K562 (cell line): ENCODE data around the gene TCHP. TPM values are rescaled to one million over a fixed set of nuclear protein-coding genes. Genes with fewer than 3 reads are reported as not detected.
"Not testable (repeated sequence)": the region's sequence is repeated elsewhere in the genome, so short reads cannot be mapped to it uniquely, and the experiment has no call there.

Experiments
- ATAC-seq: fragments of 200-7000 bp; cut with Tn5 transposase; 3 replicates; pipeline ENCODE4 v1.9.1; 2020; ENCODE audit warnings: moderate library complexity
- BruUV-seq: library from RNA; stranded (reverse); fragments of 400-500 nt; replicated peaks from 2 replicates; lab custom pipeline; 2021; lab: Mats Ljungman, UMichigan
- CTCF ChIA-PET: fragments of 300-600 bp; formaldehyde crosslinking; extraction: SDS; loops from one replicate; lab custom pipeline; 2021; ENCODE audit warnings: low intra/inter-chr PET ratio; lab: Yijun Ruan, JAX
- POLR2A ChIA-PET: fragments of 300-600, 350-650 bp; sonication (Branson Sonifier 250); formaldehyde crosslinking; extraction: SDS; loops from one replicate; lab custom pipeline; 2021; ENCODE audit warnings: antibody characterized with exemption, inconsistent platforms; lab: Yijun Ruan, JAX
- DNase-seq, 4 experiments: peaks; one replicate each; pipeline versions ENCODE4 v3.0.0 to v3.0.0-alpha.2; 2011 to 2018; ENCODE audit warnings: low spot score in 3 of 4, mixed read lengths in 3 of 4; ENCODE audit errors: extremely low read depth in 1 of 4
- FAIRE-seq: peaks from 2 replicates; lab custom pipeline; 2011; peaks lifted over from hg19 to GRCh38; lab: Jason Lieb, UNC
- H2AFZ ChIP-seq: 2 replicates; pipeline ENCODE4 v1.6.0; 2011; ENCODE audit warnings: low read depth, low read length, control low read depth, inconsistent platforms
- H3K27ac ChIP-seq: fragments of 200-600 bp; 3 replicates; pipeline ENCODE4 v1.8.0; 2011; ENCODE audit warnings: low read depth, mild to moderate bottlenecking, control low read depth, inconsistent platforms, low read length, moderate library complexity, mixed read lengths; ENCODE audit errors: extremely low read depth
- H3K27me3 ChIP-seq, 2 experiments: fragments of 300-600 bp in 1 of 2; 2 replicates in 1 of 2; 3 replicates in 1 of 2; pipeline versions ENCODE4 v1.6.0 to v1.8.0; 2011; ENCODE audit warnings: inconsistent platforms in 2 of 2, low read length in 2 of 2, mild to moderate bottlenecking in 1 of 2, mixed read lengths in 1 of 2, moderate library complexity in 1 of 2; ENCODE audit not compliant: control insufficient read depth in 2 of 2, insufficient read depth in 2 of 2
- H3K36me3 ChIP-seq: fragments of 300-600 bp; 3 replicates; pipeline ENCODE4 v1.8.0; 2011; ENCODE audit warnings: mild to moderate bottlenecking, low read length, inconsistent platforms; ENCODE audit not compliant: control insufficient read depth, insufficient read depth
- H3K4me1 ChIP-seq, 2 experiments: fragments of 200-600 bp in 1 of 2; replicated peaks in 1 of 2; 2 replicates in 1 of 2; 3 replicates in 1 of 2; pipeline versions ENCODE4 v1.5.1 to v1.8.0; 2011; ENCODE audit warnings: inconsistent platforms in 2 of 2, low read length in 2 of 2, mild to moderate bottlenecking in 1 of 2, mixed read lengths in 1 of 2, moderate library complexity in 1 of 2; ENCODE audit not compliant: control insufficient read depth in 2 of 2, insufficient read depth in 2 of 2
- H3K4me2 ChIP-seq: 2 replicates; pipeline ENCODE4 v1.6.1; 2011; ENCODE audit warnings: low read length, control low read depth, inconsistent platforms, mixed read lengths; ENCODE audit not compliant: insufficient read depth
- H3K4me3 ChIP-seq: fragments of 200-600 bp; sonication (generic), shearing (Covaris generic); 2 replicates; pipeline ENCODE4 v1.5.1; 2016; ENCODE audit warnings: control low read depth, inconsistent platforms
- H3K79me2 ChIP-seq: fragments of 200-600 bp; 3 replicates; pipeline ENCODE4 v1.8.0; 2011; ENCODE audit warnings: low read length, inconsistent platforms; ENCODE audit not compliant: control insufficient read depth, insufficient read depth
- H3K9ac ChIP-seq, 2 experiments: 2 replicates each; pipeline versions ENCODE4 v1.6.0 to v1.6.1; 2011; ENCODE audit warnings: low read depth in 2 of 2, low read length in 2 of 2, control low read depth in 1 of 2, inconsistent platforms in 1 of 2, mild to moderate bottlenecking in 1 of 2, mixed read lengths in 1 of 2; ENCODE audit not compliant: insufficient read depth in 1 of 2
- H3K9me1 ChIP-seq: one replicate; pipeline ENCODE4 v1.6.0; 2011; ENCODE audit warnings: inconsistent platforms, mild to moderate bottlenecking, low read length, moderate library complexity; ENCODE audit not compliant: control insufficient read depth, insufficient read depth
- H3K9me3 ChIP-seq: replicated peaks from 2 replicates; pipeline ENCODE4 v1.5.1; 2011; ENCODE audit warnings: low read depth, low read length, inconsistent platforms; ENCODE audit not compliant: control insufficient read depth, insufficient read depth
- H4K20me1 ChIP-seq: replicated peaks from 2 replicates; pipeline ENCODE4 v1.6.1; 2011; ENCODE audit warnings: low read length, inconsistent platforms, mixed read lengths; ENCODE audit not compliant: control insufficient read depth, insufficient read depth
- ATF3 ChIP-seq, 2 experiments: fragments of 450-650 bp in 1 of 2; sonication (generic) in 1 of 2; formaldehyde crosslinking in 1 of 2; IDR thresholded peaks in 1 of 2; conservative IDR thresholded peaks in 1 of 2; 2 replicates each; pipeline versions ENCODE4 v1.6.1 to v1.8.1; 2016 to 2023; ENCODE audit warnings: mild to moderate bottlenecking in 2 of 2, moderate library complexity in 2 of 2, inconsistent platforms in 1 of 2, missing genetic modification reagents in 1 of 2
- WGBS: fragments of 100-300 bp; shearing (Covaris generic); methylation state at CpG from one replicate; pipeline ENCODE4 v1.1.6; 2016; ENCODE audit warnings: low coverage, mixed read lengths; ENCODE audit not compliant: insufficient coverage; ENCODE audit errors: missing lambda C conversion rate; 5-methylcytosine and 5-hydroxymethylcytosine counted together
- in situ Hi-C: fragments of 300-500 bp; cut with MboI; formaldehyde crosslinking; loops from 4 replicates; pipeline ENCODE4 v1.15.0; 2018; ENCODE audit warnings: inconsistent platforms, mixed read lengths
- intact Hi-C: fragments of 100-400 bp; cut with micrococcal nuclease; formaldehyde crosslinking; loops from 2 replicates; pipeline ENCODE4 v1.14.2; 2022
- polyA plus RNA-seq, 8 experiments: library from polyadenylated mRNA; depleted of rRNA in 4 of 8; stranded (reverse) in 5 of 8; unstranded in 3 of 8; fragments of >200 nt; fragmentation: Nextera tagmentation in 2 of 8; fragmentation: Illumina TruSeq in 1 of 8; extraction: Ambion mirVana in 2 of 8; extraction: Trizol in 1 of 8; gene quantifications; 2 replicates each; pipeline versions ENCODE4 v1.2.1 to v1.2.3, GENCODE V29; 2011 to 2014; ENCODE audit warnings: inconsistent platforms in 1 of 8, missing spikeins in 1 of 8
- total RNA-seq, 7 experiments: library from RNA; depleted of rRNA in 6 of 7; stranded (reverse); fragments of >200 nt in 6 of 7; fragmentation: Illumina TruSeq in 2 of 7; extraction: Trizol in 2 of 7; gene quantifications; 2 replicates each; pipeline versions ENCODE4 v1.2.1 to v1.2.3, GENCODE V29; 2011 to 2021; ENCODE audit warnings: low replicate concordance in 1 of 7

The TCHP gene
- total and polyA plus RNA-seq, 9 of the 15 experiments (the other 6 are each of a cell fraction or from before 2014, with no cell fraction given) = 3.4 to 30.4 (median 19.7) TPM

- TF ChIP-seq ATF3 (IDR thresholded peaks at IDR 0.05) = peak; percentile 72
- no peak for TF ChIP-seq ATF3 (CRISPR knock-in tag; conservative IDR thresholded peaks at IDR 0.05)
- TF ChIP-seq, all 486 proteins: peak for 3
Measured at GRCh38 chr12:109861689-109862314, 38.3 kb upstream of the TCHP start (continued).

- peaks cover 0 to 14% of the 10 kb centered on the region in 2 experiments; a peak in 2 of 5 replicates for H3K27me3 ChIP-seq
- in situ Hi-C loops, H3K9me1 ChIP-seq, CTCF ChIA-PET, BruUV-seq, ATAC-seq, POLR2A ChIA-PET, H3K79me2 ChIP-seq, H3K36me3 ChIP-seq, DNase-seq, H2AFZ ChIP-seq, H3K4me2 ChIP-seq, H3K9me3 ChIP-seq, intact Hi-C loops, FAIRE-seq, H3K9ac ChIP-seq, H3K4me1 ChIP-seq, H3K4me3 ChIP-seq, H3K27ac ChIP-seq, H4K20me1 ChIP-seq: not testable (repeated sequence)
- WGBS = 42% methylated on average over 9 of the region's 9 CpGs
Measured at GRCh38 chr12:109862491-109862890, 37.6 kb upstream of the TCHP start.
